AG08396 (cell line): ENCODE measurements around the gene TEX13B.

Source experiments
- DNase-seq: peaks from one replicate; pipeline ENCODE4 v3.0.0; 2012; ENCODE audit warnings: low spot score, mixed read lengths

TEX13B gene

GRCh38 chrX:107936434-107936730, 45.8 kb downstream of the TEX13B start:
- DNase-seq: no peak

- DNase-seq: no peak
These were observed 46.3 kb downstream of the TEX13B start for GRCh38 chrX:107935664-107936433.

GRCh38 chrX:107935200-107935599, 47.0 kb downstream of the TEX13B start:
- peak; percentile 26 for DNase-seq

- DNase-seq: no peak
These were observed 47.9 kb downstream of the TEX13B start for GRCh38 chrX:107934262-107934661.
